HG02759 (cell line): Measurements from ENCODE around the gene SENP1.

Experiments
- ATAC-seq: cut with Tn5 transposase; IDR thresholded peaks from one replicate; pipeline ENCODE4 v1.9.1; 2021; ENCODE audit warnings: mild to moderate bottlenecking, moderate library complexity; ENCODE audit not compliant: unreplicated experiment

The SENP1 gene

GRCh38 chr12:48037267-48037915, 68.5 kb downstream of the SENP1 start:
- ATAC-seq, result no peak

- no peak for ATAC-seq
Measured at GRCh38 chr12:48036818-48037217, 69.1 kb downstream of the SENP1 start.

GRCh38 chr12:48034835-48035805, 70.8 kb downstream of the SENP1 start:
- no peak for ATAC-seq

GRCh38 chr12:48033451-48033850, 72.4 kb downstream of the SENP1 start:
- no peak for ATAC-seq

- ATAC-seq, result no peak
Measured at GRCh38 chr12:48032597-48032996, 73.3 kb downstream of the SENP1 start.

- ATAC-seq, result no peak
Measured at GRCh38 chr12:48031135-48031960, 74.5 kb downstream of the SENP1 start.

- ATAC-seq, result no peak
Measured at GRCh38 chr12:48030173-48030650, 75.7 kb downstream of the SENP1 start.

- no peak for ATAC-seq
Measured at GRCh38 chr12:48029491-48030172, 76.2 kb downstream of the SENP1 start.

GRCh38 chr12:48028541-48029431, 77.1 kb downstream of the SENP1 start:
- ATAC-seq, result no peak

- no peak for ATAC-seq
Measured at GRCh38 chr12:48027183-48028002, 78.5 kb downstream of the SENP1 start.

GRCh38 chr12:48026060-48026827, 79.6 kb downstream of the SENP1 start:
- no peak for ATAC-seq

GRCh38 chr12:48025281-48025680, 80.6 kb downstream of the SENP1 start:
- ATAC-seq, result no peak

GRCh38 chr12:48024735-48025134, 81.1 kb downstream of the SENP1 start:
- no peak for ATAC-seq

- ATAC-seq, result no peak
Measured at GRCh38 chr12:48023386-48023785, 82.5 kb downstream of the SENP1 start.

- no peak for ATAC-seq
Measured at GRCh38 chr12:48022676-48023385, 83.0 kb downstream of the SENP1 start.

GRCh38 chr12:48022180-48022521, 83.7 kb downstream of the SENP1 start:
- no peak for ATAC-seq

- ATAC-seq, result no peak
Measured at GRCh38 chr12:48021485-48022179, 84.2 kb downstream of the SENP1 start.
